PC-3 (cell line): ENCODE data around the gene METTL21A. TPM values are rescaled to one million over a fixed set of nuclear protein-coding genes. Genes with fewer than 3 reads are reported as not detected.

ENCODE experiments used
- ATAC-seq: fragments of 200-7000 bp; cut with Tn5 transposase; 2 replicates; pipeline ENCODE4 v1.9.1; 2020; ENCODE audit warnings: mild to moderate bottlenecking, moderate library complexity
- BruUV-seq: library from RNA; stranded (reverse); fragments of 400-500 nt; replicated peaks from 2 replicates; lab custom pipeline; 2021; lab: Mats Ljungman, UMichigan
- CTCF ChIA-PET: fragments of 300-600 bp; sonication (Branson Sonifier 250); formaldehyde crosslinking; loops from one replicate; lab custom pipeline; 2022; ENCODE audit warnings: antibody characterized with exemption; lab: Charles Lee
- POLR2A ChIA-PET: fragments of 300-600 bp; sonication (Branson Sonifier 250); formaldehyde crosslinking; loops from one replicate; lab custom pipeline; 2022; ENCODE audit warnings: antibody characterized with exemption; ENCODE audit not compliant: unreplicated experiment; lab: Charles Lee
- DNase-seq: peaks from one replicate; pipeline ENCODE4 v3.0.0-alpha.2; 2015
- H2AFZ ChIP-seq: fragments of 300-600 bp; sonication (generic); 2 replicates; pipeline ENCODE4 v1.6.0; 2016; ENCODE audit warnings: antibody characterized with exemption, low read length
- H3F3A ChIP-seq: fragments of 300-600 bp; sonication (generic); one replicate; pipeline ENCODE4 v1.6.0; 2017; ENCODE audit warnings: antibody characterized with exemption, low read length, control low read depth, mild to moderate bottlenecking; ENCODE audit not compliant: unreplicated experiment
- H3K27ac ChIP-seq: fragments of 300-600 bp; sonication (generic); 2 replicates; pipeline ENCODE4 v1.5.1; 2016; ENCODE audit warnings: mild to moderate bottlenecking, low read length
- H3K27me3 ChIP-seq: fragments of 300-600 bp; sonication (generic); 2 replicates; pipeline ENCODE4 v1.6.1; 2016; ENCODE audit warnings: low read length, mixed read lengths
- H3K36me3 ChIP-seq: fragments of 300-600 bp; sonication (generic); 2 replicates; pipeline ENCODE4 v1.6.1; 2016; ENCODE audit warnings: low read depth, mixed run types, low read length, mixed read lengths
- H3K4me1 ChIP-seq: fragments of 300-600 bp; sonication (generic); 2 replicates; pipeline ENCODE4 v1.5.1; 2016; ENCODE audit warnings: low read length; ENCODE audit not compliant: insufficient read depth
- H3K4me2 ChIP-seq: fragments of 300-600 bp; sonication (generic); 2 replicates; pipeline ENCODE4 v1.6.0; 2016; ENCODE audit warnings: low read length
- H3K4me3 ChIP-seq: fragments of 300-600 bp; sonication (generic); 2 replicates; pipeline ENCODE4 v1.5.1; 2016; ENCODE audit warnings: mild to moderate bottlenecking, low read length, mixed read lengths
- H3K79me2 ChIP-seq: fragments of 300-600 bp; sonication (generic); 2 replicates; pipeline ENCODE4 v1.6.1; 2017; ENCODE audit warnings: low read length, mixed read lengths
- H3K9ac ChIP-seq: fragments of 300-600 bp; sonication (generic); 2 replicates; pipeline ENCODE4 v1.6.0; 2016; ENCODE audit warnings: mild to moderate bottlenecking, low read length
- H3K9me2 ChIP-seq: fragments of 300-600 bp; sonication (generic); replicated peaks from 2 replicates; pipeline ENCODE4 v1.6.1; 2016; ENCODE audit warnings: mixed run types, low read length, mixed read lengths
- H3K9me3 ChIP-seq: fragments of 300-600 bp; sonication (generic); 2 replicates; pipeline ENCODE4 v1.6.1; 2016; ENCODE audit warnings: low read length, mixed read lengths
- H4K20me1 ChIP-seq: fragments of 300-600 bp; sonication (generic); 2 replicates; pipeline ENCODE4 v1.6.1; 2016; ENCODE audit warnings: low read length, mixed read lengths
- EZH2 ChIP-seq: fragments of 300-600 bp; sonication (generic); IDR thresholded peaks from one replicate; pipeline ENCODE4 v1.6.1; 2017; ENCODE audit warnings: antibody characterized with exemption, mild to moderate bottlenecking, low read length; ENCODE audit not compliant: unreplicated experiment
- EZH2phosphoT487 ChIP-seq: fragments of 300-600 bp; sonication (generic); IDR thresholded peaks from 2 replicates; pipeline ENCODE4 v1.6.1; 2018; ENCODE audit warnings: mild to moderate bottlenecking, antibody characterized with exemption, low read length, borderline replicate concordance
- intact Hi-C: fragments of 100-400 bp; cut with micrococcal nuclease; formaldehyde crosslinking; loops from 2 replicates; pipeline ENCODE4 v1.9.0; 2023
- total RNA-seq: library from RNA; depleted of rRNA; stranded (reverse); fragments of >200 nt; gene quantifications from 2 replicates; pipeline ENCODE4 v1.2.3, GENCODE V29; 2014
- TF ChIP-seq, protein P1 (sequence below): fragments of 300-600 bp; sonication (generic); conservative IDR thresholded peaks from 2 replicates; pipeline ENCODE4 v1.5.1; 2017; ENCODE audit warnings: antibody characterized with exemption, low read depth, mild to moderate bottlenecking, low read length

Gene METTL21A
- total RNA-seq, 1 experiment from 2014 or later, result 35.3 TPM

DNA sequence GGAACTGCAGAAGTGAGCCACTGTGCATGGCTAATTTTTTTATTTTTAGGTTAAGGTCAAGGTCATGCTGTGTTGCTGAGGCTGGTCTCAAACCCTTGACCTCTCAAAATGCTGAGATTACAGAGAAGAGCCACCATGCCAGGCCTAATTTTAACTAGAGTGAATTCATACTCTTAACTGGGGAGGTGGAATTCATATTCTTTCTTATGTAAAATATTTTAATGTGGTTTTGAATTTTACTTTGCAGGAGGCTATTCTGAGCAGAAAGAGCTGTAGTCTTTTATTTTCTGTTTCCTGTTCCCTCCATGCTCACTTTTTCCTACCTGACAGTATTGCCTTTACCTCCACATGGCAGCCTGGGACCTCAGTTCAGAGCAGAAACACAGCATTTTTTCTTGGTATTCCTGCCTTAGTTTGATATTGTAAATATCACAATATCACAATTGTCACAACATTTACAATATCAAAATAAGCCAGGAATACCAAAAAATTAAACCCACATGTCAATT lies 49.1 kb upstream of the METTL21A start:
- intact Hi-C loops, result no loop called here
- Histone ChIP-seq H3K36me3 (no peaks in the 10 kb centered on the region), H3K4me3 (no peak overlapping the region), H2AFZ (no peak overlapping the region), H3K4me2 (no peak overlapping the region), H4K20me1 (no peaks in the 10 kb centered on the region), H3K4me1 (peaks cover 13% of the 10 kb centered on the region), H3K9me2 (no peaks in the 10 kb centered on the region), H3K9me3 (no peaks in the 10 kb centered on the region), H3K27me3 (no peaks in the 10 kb centered on the region), H3K27ac (no peak overlapping the region), H3F3A (no peaks in the 10 kb centered on the region), H3K79me2 (no peaks in the 10 kb centered on the region), H3K9ac (no peak overlapping the region)
- ChIA-PET POLR2A (no interaction called here), CTCF (no interaction called here)
- DNase-seq (no peak), ATAC-seq (no peak)
- TF ChIP-seq, protein P1, sequence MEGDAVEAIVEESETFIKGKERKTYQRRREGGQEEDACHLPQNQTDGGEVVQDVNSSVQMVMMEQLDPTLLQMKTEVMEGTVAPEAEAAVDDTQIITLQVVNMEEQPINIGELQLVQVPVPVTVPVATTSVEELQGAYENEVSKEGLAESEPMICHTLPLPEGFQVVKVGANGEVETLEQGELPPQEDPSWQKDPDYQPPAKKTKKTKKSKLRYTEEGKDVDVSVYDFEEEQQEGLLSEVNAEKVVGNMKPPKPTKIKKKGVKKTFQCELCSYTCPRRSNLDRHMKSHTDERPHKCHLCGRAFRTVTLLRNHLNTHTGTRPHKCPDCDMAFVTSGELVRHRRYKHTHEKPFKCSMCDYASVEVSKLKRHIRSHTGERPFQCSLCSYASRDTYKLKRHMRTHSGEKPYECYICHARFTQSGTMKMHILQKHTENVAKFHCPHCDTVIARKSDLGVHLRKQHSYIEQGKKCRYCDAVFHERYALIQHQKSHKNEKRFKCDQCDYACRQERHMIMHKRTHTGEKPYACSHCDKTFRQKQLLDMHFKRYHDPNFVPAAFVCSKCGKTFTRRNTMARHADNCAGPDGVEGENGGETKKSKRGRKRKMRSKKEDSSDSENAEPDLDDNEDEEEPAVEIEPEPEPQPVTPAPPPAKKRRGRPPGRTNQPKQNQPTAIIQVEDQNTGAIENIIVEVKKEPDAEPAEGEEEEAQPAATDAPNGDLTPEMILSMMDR, result no peak
- TF ChIP-seq EZH2 (no peak), EZH2phosphoT487 (no peak)
- no TSS peak for BruUV-seq

DNA sequence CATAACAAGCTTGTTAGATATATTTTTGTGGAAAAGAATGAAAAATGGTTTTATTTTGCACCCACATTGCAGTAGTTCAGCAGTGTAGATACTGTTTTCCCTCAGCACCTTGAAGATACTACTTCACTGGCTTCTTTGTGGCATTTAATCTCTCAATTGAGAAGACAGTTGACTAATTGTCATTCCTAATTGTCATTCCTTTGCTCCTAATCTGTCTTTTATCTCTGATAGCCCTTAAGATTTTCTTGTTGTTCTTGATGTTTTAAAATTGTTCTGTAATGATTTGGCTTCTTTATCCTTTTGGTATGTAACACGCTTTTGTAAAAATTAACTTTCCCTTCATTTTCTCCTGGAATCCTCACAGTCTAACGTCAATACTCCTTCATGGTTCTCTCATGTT lies 48.2 kb upstream of the METTL21A start:
- no peak for ATAC-seq
- TF ChIP-seq EZH2phosphoT487, result no peak
- TF ChIP-seq, protein P1, result no peak
- TF ChIP-seq EZH2, result no peak

DNA sequence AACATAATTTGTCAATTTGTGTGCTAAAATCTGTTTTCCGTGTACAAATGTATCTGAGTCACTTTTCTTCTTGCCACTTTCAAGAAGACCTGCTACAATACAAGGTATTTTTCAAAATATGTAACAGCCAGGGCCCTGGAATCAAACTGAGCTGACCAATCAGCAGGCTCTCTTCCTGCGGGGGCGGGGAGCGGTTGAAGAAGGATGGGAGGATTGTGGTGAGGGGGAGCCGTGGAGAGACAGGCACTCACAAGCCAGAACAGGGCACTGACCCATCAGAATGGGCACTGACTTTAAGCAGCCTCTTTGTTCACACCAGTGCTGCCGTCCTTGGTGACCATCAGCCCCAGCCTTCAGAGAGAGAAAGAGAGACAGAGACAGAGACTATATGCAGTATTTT lies 45.7 kb upstream of the METTL21A start:
- H3K9me3 ChIP-seq, result no peaks in the 10 kb centered on the region
- H2AFZ ChIP-seq, result no peak overlapping the region

More for the DNA sequence above, 48.2 kb upstream of the METTL21A start:
- H3F3A ChIP-seq, result no peaks in the 10 kb centered on the region
- H3K27me3 ChIP-seq, result no peaks in the 10 kb centered on the region
- CTCF ChIA-PET, result no interaction called here
- H3K4me1 ChIP-seq, result peaks cover 13% of the 10 kb centered on the region
- no peaks in the 10 kb centered on the region for H4K20me1 ChIP-seq
- H3K27ac ChIP-seq, result no peak overlapping the region
- H3K9ac ChIP-seq, result no peak overlapping the region
- no peak for DNase-seq
- H3K9me2 ChIP-seq, result no peaks in the 10 kb centered on the region
- H3K4me2 ChIP-seq, result no peak overlapping the region
- H3K9me3 ChIP-seq, result no peaks in the 10 kb centered on the region
- no TSS peak for BruUV-seq
- H3K4me3 ChIP-seq, result no peak overlapping the region
- POLR2A ChIA-PET, result no interaction called here
- no peaks in the 10 kb centered on the region for H3K79me2 ChIP-seq
- no peaks in the 10 kb centered on the region for H3K36me3 ChIP-seq
- H2AFZ ChIP-seq, result no peak overlapping the region
- intact Hi-C loops, result no loop called here

More for the DNA sequence above, 45.7 kb upstream of the METTL21A start:
- POLR2A ChIA-PET, result no interaction called here
- no peaks in the 10 kb centered on the region for H3K27me3 ChIP-seq
- no peak overlapping the region for H3K9ac ChIP-seq
- H3K9me2 ChIP-seq, result no peaks in the 10 kb centered on the region
- H3K4me2 ChIP-seq, result no peak overlapping the region
- H3K36me3 ChIP-seq, result no peaks in the 10 kb centered on the region
- CTCF ChIA-PET, result no interaction called here
- no peaks in the 10 kb centered on the region for H3K79me2 ChIP-seq
- intact Hi-C loops, result no loop called here
- no peaks in the 10 kb centered on the region for H3F3A ChIP-seq
- H3K4me3 ChIP-seq, result no peak overlapping the region
- H3K27ac ChIP-seq, result no peak overlapping the region
- TF ChIP-seq EZH2 (no peak), EZH2phosphoT487 (no peak)
- TF ChIP-seq, protein P1, result no peak
- H3K4me1 ChIP-seq, result no peaks in the 10 kb centered on the region
- H4K20me1 ChIP-seq, result no peaks in the 10 kb centered on the region
- DNase-seq (no peak), ATAC-seq (no peak)
- no TSS peak for BruUV-seq
